Smooth muscle cell (in vitro differentiated cells): Measurements from ENCODE around the gene KIAA1958. TPM values are rescaled to one million over a fixed set of nuclear protein-coding genes. Genes with fewer than 3 reads are reported as not detected.
A peak's percentile ranks its signal among the peaks of the same experiment; 100 is the strongest.

Experiments used
- DNase-seq: peaks from one replicate; lab custom pipeline; 2025; ENCODE audit not compliant: unreplicated experiment; lab: John Stamatoyannopoulos, UW
- H2AFZ ChIP-seq: fragments of 200-600 bp; sonication (generic); 2 replicates; pipeline ENCODE4 v1.6.0; 2016; ENCODE audit warnings: antibody characterized with exemption, low read depth, mild to moderate bottlenecking
- H3F3A ChIP-seq: fragments of 200-600 bp; sonication (generic); 2 replicates; pipeline ENCODE4 v1.6.0; 2017; ENCODE audit warnings: antibody characterized with exemption, low read depth
- H3K27ac ChIP-seq: fragments of 200-600 bp; sonication (generic); 2 replicates; pipeline ENCODE4 v1.5.1; 2016; ENCODE audit warnings: low read depth, mild to moderate bottlenecking
- H3K27me3 ChIP-seq: fragments of 200-600 bp; sonication (generic); 2 replicates; pipeline ENCODE4 v1.6.1; 2016; ENCODE audit warnings: low read depth, mild to moderate bottlenecking
- H3K36me3 ChIP-seq: fragments of 200-600 bp; sonication (generic); 2 replicates; pipeline ENCODE4 v1.5.1; 2016; ENCODE audit warnings: low read depth
- H3K4me1 ChIP-seq: fragments of 200-600 bp; sonication (generic); 2 replicates; pipeline ENCODE4 v1.5.1; 2016; ENCODE audit warnings: low read depth
- H3K4me2 ChIP-seq: fragments of 200-600 bp; sonication (generic); 2 replicates; pipeline ENCODE4 v1.6.0; 2016; ENCODE audit warnings: mild to moderate bottlenecking
- H3K4me3 ChIP-seq: fragments of 200-600 bp; sonication (generic); 2 replicates; pipeline ENCODE4 v1.5.1; 2016; ENCODE audit warnings: mild to moderate bottlenecking
- H3K79me2 ChIP-seq: fragments of 200-600 bp; sonication (generic); 2 replicates; pipeline ENCODE4 v1.6.0; 2016; ENCODE audit warnings: low read depth, mild to moderate bottlenecking
- H3K9ac ChIP-seq: fragments of 200-600 bp; sonication (generic); 2 replicates; pipeline ENCODE4 v1.6.0; 2016; ENCODE audit warnings: low read depth
- H3K9me3 ChIP-seq: fragments of 200-600 bp; sonication (generic); replicated peaks from 2 replicates; pipeline ENCODE4 v1.5.1; 2016; ENCODE audit warnings: low read depth
- H4K20me1 ChIP-seq: fragments of 200-600 bp; sonication (generic); 2 replicates; pipeline ENCODE4 v1.6.0; 2016; ENCODE audit warnings: low read depth
- WGBS: methylation state at CpG from one replicate; pipeline ENCODE4 v1.1.7; 2016; ENCODE audit warnings: low lambda C conversion rate; 5-methylcytosine and 5-hydroxymethylcytosine counted together
- polyA plus RNA-seq: library from polyadenylated mRNA; unstranded; fragments of >200 nt; fragmentation: Nextera tagmentation; extraction: Ambion mirVana; gene quantifications from 2 replicates; pipeline ENCODE4 v1.2.1, GENCODE V29; 2016
- total RNA-seq: library from RNA; depleted of rRNA; stranded (reverse); fragments of >200 nt; gene quantifications from 2 replicates; pipeline ENCODE4 v1.2.3, GENCODE V29; 2014
- TF ChIP-seq, protein P1 (sequence below): fragments of 200-600 bp; sonication (generic); IDR thresholded peaks from 2 replicates; pipeline ENCODE4 v1.5.1; 2017; ENCODE audit warnings: borderline replicate concordance, mild to moderate bottlenecking, antibody characterized with exemption; ENCODE audit not compliant: insufficient read depth, poor library complexity, severe bottlenecking

The KIAA1958 gene
- total and polyA plus RNA-seq, 2 experiments from 2014 or later = 1.1 to 1.8 TPM

DNA sequence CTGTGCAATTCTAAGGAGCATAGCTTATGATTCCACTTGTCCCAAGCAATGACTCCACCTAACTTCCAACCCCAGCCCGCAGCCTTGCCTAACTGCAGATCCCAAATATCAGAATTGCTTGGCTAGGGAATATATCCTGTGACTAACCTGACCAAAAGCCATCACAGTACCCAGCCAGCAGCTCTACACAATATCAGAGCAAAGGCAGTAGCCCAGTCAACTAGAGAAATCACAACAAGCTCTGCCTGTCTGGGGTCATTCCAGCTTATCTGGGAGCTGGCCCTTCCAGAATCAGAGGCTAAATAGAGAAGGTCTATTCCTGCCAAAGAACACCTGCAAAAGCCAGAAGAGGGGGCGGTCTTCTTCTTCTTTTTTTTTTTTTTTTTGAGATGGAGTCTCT is 9.3 kb upstream of the KIAA1958 start:
- Histone ChIP-seq H3K4me3 (no peak overlapping the region), H3K36me3 (no peaks in the 10 kb centered on the region), H4K20me1 (no peaks in the 10 kb centered on the region), H3K9me3 (no peaks in the 10 kb centered on the region), H3K4me1 (no peaks in the 10 kb centered on the region), H3K4me2 (no peak overlapping the region), H3F3A (no peaks in the 10 kb centered on the region), H3K27me3 (no peaks in the 10 kb centered on the region), H3K27ac (no peak overlapping the region), H3K9ac (no peak overlapping the region), H2AFZ (no peak overlapping the region), H3K79me2 (no peaks in the 10 kb centered on the region)
- no peak for DNase-seq
- TF ChIP-seq, protein P1, sequence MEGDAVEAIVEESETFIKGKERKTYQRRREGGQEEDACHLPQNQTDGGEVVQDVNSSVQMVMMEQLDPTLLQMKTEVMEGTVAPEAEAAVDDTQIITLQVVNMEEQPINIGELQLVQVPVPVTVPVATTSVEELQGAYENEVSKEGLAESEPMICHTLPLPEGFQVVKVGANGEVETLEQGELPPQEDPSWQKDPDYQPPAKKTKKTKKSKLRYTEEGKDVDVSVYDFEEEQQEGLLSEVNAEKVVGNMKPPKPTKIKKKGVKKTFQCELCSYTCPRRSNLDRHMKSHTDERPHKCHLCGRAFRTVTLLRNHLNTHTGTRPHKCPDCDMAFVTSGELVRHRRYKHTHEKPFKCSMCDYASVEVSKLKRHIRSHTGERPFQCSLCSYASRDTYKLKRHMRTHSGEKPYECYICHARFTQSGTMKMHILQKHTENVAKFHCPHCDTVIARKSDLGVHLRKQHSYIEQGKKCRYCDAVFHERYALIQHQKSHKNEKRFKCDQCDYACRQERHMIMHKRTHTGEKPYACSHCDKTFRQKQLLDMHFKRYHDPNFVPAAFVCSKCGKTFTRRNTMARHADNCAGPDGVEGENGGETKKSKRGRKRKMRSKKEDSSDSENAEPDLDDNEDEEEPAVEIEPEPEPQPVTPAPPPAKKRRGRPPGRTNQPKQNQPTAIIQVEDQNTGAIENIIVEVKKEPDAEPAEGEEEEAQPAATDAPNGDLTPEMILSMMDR = no peak
- WGBS = 96% methylated on average over 2 of the region's 2 CpGs

DNA sequence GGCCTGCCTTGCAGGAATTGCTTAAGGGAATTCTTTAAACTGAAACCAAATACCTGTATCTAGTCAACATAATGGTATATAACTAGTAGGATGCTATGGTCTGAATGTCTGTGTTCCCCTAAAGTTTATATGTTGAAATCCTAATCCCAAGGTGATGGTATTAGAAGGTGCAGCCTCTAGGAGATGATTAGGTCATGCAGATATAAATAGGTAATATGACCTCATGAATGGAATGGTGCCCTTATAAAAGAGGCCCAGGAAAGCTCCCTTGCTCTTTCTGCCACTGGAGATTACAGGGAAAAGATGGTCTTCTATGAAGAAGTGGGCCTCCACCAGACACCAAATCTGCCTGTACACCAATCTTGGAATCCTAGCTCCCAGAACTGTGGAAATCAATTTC is 7.4 kb upstream of the KIAA1958 start:
- no peak overlapping the region for H3K27ac ChIP-seq
- no peaks in the 10 kb centered on the region for H3K9me3 ChIP-seq
- no peaks in the 10 kb centered on the region for H3F3A ChIP-seq
- H3K79me2 ChIP-seq = no peaks in the 10 kb centered on the region
- no peak overlapping the region for H2AFZ ChIP-seq
- no peak overlapping the region for H3K4me3 ChIP-seq
- H3K4me1 ChIP-seq = no peaks in the 10 kb centered on the region
- H4K20me1 ChIP-seq = no peaks in the 10 kb centered on the region
- H3K9ac ChIP-seq = no peak overlapping the region
- H3K36me3 ChIP-seq = no peaks in the 10 kb centered on the region
- no peak for DNase-seq
- TF ChIP-seq, protein P1 = no peak
- no peak overlapping the region for H3K4me2 ChIP-seq
- no peaks in the 10 kb centered on the region for H3K27me3 ChIP-seq

DNA sequence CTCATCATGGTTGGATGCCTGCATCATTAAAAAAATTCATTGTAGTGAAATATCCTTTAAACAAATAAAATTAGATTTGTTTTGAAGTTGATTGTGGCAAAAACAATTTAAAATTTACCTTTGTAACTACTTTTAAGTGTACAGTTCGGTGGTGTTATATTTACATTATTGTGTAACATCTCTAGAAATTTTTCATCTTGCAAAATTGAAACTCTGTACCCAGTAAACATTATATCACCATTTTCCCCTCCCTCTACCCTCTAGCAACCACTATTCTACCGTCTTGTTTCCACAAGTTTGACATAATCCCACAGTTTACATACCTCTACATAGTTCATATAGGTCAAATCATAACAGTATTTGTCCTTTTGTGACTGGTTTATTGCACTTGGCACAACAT is 2.0 kb upstream of the KIAA1958 start:
- H3K4me2 ChIP-seq = no peak overlapping the region
- no peak overlapping the region for H3K27ac ChIP-seq
- no peaks in the 10 kb centered on the region for H3K9me3 ChIP-seq
- WGBS = 96% methylated on average over 2 of the region's 2 CpGs
- H3K79me2 ChIP-seq = peaks cover 13% of the 10 kb centered on the region
- no peaks in the 10 kb centered on the region for H3F3A ChIP-seq
- H3K4me1 ChIP-seq = peaks cover 22% of the 10 kb centered on the region
- H3K27me3 ChIP-seq = no peaks in the 10 kb centered on the region
- no peaks in the 10 kb centered on the region for H3K36me3 ChIP-seq
- H4K20me1 ChIP-seq = no peaks in the 10 kb centered on the region
- no peak for DNase-seq
- no peak overlapping the region for H3K9ac ChIP-seq
- TF ChIP-seq, protein P1 = no peak
- no peak overlapping the region for H2AFZ ChIP-seq
- H3K4me3 ChIP-seq = no peak overlapping the region

DNA sequence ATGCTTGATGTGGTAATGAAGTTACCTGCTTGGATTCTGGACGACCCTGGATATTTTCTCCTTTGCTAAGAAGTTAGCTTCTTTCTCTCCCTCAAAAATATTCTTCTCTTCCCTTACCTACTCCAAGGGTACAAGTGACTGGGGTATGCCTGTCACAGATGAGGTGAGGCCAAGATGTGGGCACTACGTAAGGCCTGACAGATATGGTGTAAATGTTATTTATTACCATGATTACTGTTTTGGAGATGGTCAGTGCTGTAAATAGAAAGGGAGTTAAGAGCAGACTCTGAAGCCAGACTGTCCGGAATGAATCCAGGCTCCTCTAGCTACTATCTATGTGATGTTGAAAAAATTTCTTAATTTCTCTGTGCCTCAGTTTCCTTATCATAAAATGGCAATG is 1.1 kb upstream of the KIAA1958 start:
- H3F3A ChIP-seq = no peaks in the 10 kb centered on the region
- H3K4me2 ChIP-seq = no peak overlapping the region
- peak overlapping the region; percentile 95 for H3K4me3 ChIP-seq
- 81% methylated on average over 3 of the region's 3 CpGs for WGBS
- DNase-seq = no peak
- H3K27ac ChIP-seq = no peak overlapping the region
- H3K9ac ChIP-seq = no peak overlapping the region
- TF ChIP-seq, protein P1 = no peak
- H2AFZ ChIP-seq = no peak overlapping the region
- H3K9me3 ChIP-seq = no peaks in the 10 kb centered on the region
- no peaks in the 10 kb centered on the region for H4K20me1 ChIP-seq
- H3K79me2 ChIP-seq = peaks cover 13% of the 10 kb centered on the region
- no peaks in the 10 kb centered on the region for H3K27me3 ChIP-seq
- no peaks in the 10 kb centered on the region for H3K36me3 ChIP-seq
- H3K4me1 ChIP-seq = peaks cover 32% of the 10 kb centered on the region
